ENCODE measurements around the gene C2orf69.

GRCh38 chr2:199868431-199869226 lies 42.5 kb upstream of the C2orf69 start:
- TF ChIP-seq CTBP2 (IDR thresholded peaks at IDR 0.05; ENCODE audit: borderline replicate concordance, insufficient read depth, insufficient read length, low read length) (no peak), CTCF (IDR thresholded peaks at IDR 0.05; ENCODE audit: control extremely low read depth in 1 of 3, insufficient read depth in 1 of 3, low read depth in 1 of 3, low read length in 3 of 3) (no peak), ZNF274 (IDR thresholded peaks at IDR 0.05; ENCODE audit: borderline replicate concordance, extremely low read depth, low read length) (no peak), EZH2 (IDR thresholded peaks at IDR 0.05; ENCODE audit: low read depth, low read length, severe bottlenecking) (no peak), POLR2A (IDR thresholded peaks at IDR 0.05; ENCODE audit: control extremely low read depth in 1 of 2, low read depth in 2 of 2, low read length in 2 of 2) (no peak), SIN3A (conservative IDR thresholded peaks at IDR 0.05 in 1 of 2, IDR thresholded peaks at IDR 0.05 in 1 of 2; ENCODE audit: low read depth in 1 of 2, low read length in 2 of 2) (no peak), POLR2AphosphoS5 (IDR thresholded peaks at IDR 0.05; ENCODE audit: low read depth, low read length) (no peak), MAFK (IDR thresholded peaks at IDR 0.05; ENCODE audit: low read depth, low read length) (no peak; the same call in 1 of the 2 replicates)

Data from H1 (cell line).